ENCODE measurements around the gene ZNF425. TPM values are rescaled to one million over a fixed set of nuclear protein-coding genes. Genes with fewer than 3 reads are reported as not detected.
A peak's percentile ranks its signal among the peaks of the same experiment; 100 is the strongest.
"Not testable (repeated sequence)": the region's sequence is repeated elsewhere in the genome, so short reads cannot be mapped to it uniquely, and the experiment has no call there.

The ZNF425 gene, protein sequence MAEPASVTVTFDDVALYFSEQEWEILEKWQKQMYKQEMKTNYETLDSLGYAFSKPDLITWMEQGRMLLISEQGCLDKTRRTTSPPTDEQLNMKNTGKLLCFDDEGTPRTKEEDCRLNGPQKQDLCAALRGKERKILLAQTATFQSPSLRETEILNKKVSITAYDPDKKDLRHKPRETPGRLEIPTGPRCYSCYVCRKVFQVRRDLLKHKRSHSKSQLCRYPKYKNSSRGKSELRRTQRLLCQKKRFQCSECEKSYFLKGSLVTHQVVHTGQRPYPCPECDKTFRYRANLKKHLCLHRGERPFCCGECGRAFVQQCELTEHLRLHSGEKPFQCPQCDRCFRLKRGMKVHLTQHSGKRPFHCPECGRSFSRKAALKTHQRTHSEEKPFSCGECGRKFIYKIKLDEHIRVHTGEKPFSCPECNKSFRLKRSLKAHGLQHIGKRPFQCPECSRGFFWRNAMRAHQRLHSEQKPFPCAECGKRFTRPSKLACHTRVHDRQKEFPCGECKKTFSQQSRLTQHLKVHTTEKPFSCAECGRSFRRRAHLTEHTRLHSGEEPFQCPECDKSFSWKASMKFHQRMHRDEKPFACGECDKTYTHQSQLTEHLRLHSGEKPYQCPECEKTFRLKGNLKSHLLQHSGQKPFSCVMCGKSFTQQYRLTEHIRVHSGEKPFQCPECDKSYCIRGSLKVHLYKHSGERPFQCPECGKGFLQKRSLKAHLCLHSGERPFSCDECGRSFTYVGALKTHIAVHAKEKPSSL
- total RNA-seq = 2.4 TPM

DNA sequence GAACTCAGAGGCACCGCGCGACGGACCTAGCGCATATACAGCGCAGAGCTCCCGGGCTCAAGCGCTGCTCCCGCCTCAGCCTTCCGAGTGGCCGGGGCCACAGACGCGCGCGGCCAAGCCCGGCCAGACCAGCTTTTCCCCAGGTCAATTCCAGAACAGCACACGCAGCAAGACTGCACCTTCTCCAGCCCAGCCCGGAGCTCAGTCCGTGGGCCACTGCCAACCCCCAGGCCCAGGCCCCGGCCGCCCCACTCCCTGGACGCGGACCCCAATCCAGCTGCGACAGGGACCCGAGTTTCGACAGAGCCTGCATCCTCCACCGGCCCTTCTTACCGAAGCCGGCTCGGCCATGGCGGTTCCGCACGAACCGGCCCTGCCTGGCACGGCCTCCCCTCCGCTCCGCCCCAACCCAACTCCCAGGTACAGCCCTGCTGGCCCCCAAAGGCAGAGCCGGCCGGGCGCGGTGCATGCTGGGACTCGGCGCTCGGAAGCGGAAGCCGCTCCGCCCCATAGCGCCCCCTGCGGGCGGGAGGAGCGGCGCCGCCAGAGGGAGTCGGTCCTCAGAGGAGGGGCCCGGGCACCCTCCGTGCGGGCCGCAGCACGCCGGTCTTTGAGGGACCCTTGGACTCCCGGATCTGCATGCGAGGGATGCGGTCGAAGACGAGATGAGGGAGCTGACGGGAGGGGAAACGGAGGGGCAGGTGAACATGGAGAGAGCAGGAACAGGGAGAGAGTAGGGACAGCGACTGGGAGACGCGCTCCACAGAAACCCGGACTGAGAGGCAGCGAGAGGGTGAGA, at the start of gene ZNF425:
Gene ZNF425, minus strand, starts transcription at position 462 of the 799 bp plus-strand sequence. Its CDS starts 111 bp downstream, at position 351.
- DNase-seq = peak; percentile 89

DNA sequence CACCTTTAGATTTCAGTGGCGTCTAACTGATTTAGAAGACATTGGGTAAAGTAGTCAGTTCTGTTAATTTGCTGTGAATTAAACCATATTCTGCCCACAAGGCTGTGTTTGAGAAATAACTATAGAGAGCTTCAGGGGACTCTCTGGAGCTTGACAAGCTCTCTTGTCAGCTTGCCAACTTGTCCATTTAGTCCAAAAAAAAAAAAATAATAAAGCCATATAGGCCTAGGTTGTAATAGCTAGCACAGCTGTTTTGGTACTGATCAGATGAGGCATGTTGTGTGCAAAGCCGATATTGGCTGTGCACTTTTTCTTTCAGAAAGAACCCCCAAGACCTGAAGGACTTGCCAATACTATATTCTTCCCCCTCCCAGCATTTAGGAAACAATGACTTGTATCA, 49.0 kb upstream of the ZNF425 start:
- no peak for DNase-seq

DNA sequence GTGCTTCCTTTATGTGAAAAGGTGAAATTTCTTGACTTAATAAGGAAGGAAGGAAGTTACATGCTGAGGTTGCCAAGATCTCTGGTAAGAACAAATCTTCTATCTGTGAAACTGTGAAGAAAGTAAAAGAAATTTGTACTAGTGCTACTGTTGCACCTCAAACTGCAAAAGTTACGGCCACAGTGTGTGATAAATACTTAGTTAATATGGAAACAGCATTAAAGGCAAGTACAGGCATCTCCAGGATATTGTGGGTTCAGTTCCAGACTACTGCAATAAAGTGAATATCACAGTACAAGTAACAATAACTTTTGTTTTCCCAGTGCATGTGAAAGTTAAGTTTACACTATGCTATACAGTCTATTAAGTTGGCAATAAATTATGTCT, 46.4 kb upstream of the ZNF425 start:
- no peak for DNase-seq

DNA sequence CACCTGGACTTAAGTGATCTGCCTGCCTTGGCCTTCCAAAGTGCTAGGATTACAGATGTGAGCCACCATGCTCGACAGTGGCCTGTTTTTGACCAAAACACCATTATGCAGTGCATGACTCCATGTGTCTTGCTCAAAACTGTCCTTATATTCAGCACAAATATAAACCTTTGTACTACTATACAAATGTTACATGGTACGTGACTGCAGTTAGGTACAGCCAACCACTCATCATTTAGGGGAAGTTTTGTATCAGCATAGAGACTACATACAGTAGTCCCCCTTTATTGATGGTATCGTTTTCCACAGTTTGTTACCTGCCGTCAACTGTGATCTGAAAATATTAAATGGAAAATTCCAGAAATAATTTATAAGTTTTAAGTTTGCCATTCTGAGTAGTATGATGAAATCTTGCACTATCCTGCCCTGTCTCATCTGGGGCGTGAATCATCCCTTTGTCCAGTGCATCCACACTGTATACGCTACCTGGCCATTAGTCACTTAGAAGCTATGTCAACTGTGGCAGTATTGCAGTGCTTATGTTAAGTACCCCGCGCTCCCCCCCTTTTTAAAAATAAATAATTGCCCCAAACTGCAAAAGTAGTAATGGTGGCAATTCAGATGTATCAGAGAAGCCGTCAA, 45.9 kb upstream of the ZNF425 start:
- DNase-seq = no peak

DNA sequence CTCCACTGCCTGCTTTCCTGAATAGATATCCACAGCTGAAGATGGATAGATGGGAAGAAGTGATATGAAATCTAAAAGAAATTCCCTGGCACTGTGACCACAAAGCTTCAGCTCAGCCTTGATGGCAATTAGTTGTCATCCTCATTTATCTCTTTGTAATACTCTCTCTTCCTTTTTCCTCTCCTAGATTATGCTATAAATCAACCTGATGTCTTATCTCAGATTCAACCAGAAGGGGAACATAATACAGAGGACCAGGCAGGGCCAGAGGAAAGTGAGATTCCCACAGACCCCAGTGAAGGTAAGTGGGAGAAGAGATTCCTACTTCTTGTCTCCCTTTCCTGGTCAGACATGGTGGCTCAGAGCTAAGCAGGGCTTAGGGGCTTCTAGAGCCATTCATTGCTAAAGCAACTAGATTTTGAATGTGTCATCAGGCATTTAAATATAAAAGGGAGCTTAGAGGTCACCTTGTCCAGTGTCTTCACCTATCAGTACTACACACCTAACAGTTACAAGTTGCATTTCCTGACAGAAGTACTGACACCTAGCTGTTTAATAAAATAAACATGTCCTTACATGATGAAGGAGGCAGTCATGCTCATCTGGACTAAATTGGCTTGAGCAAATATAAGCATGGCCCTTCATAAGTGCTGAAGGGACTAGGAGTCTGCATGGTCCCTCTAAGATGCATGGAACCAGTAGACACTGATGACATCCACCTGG, 40.7 kb upstream of the ZNF425 start:
- no peak for DNase-seq

DNA sequence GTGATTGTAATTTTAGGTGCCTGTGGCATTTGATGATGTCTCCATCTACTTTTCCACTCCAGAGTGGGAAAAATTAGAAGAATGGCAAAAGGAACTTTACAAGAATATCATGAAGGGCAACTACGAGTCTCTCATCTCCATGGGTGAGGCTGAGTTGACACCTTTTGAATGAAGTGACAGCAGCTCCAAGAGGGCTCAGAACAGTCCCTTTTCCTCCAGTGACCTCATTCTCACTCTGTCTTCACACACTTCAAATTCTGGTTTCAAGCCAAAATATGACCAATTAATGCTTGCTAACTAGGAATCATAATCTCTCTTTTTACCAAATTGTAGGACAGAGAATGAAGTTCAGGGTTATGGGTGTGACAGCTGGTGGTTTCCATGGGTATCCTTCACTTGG, 40.0 kb upstream of the ZNF425 start:
- no peak for DNase-seq

DNA sequence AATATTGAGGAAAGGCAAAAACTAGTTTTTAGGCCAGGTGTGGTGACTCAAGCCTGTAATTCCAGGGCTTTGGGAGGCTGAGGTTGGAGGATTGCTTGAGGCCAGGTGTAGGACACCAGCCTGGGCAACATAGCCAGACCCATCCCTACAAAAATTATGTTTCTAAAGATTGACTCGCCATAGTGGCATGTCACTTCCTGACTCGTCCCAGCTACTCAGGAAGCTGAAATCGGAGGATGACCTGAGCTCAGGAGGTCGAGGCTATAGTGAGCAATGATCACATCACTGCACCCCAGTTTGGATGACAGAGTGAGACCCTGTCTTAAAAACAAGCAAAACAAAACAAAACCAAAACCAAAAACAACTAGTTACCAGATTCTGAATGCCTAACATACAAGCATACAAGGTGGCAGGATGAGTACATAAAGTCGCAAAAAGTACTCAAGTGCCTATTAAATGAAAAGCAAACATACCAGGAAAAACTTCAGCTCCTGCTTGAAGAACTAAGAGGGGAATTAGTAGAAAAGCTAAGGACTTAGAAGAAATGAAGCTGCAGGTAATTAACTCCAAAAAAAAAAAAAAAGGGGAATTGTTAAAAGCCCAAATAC, 35.2 kb upstream of the ZNF425 start:
- no peak for DNase-seq

GRCh38 chr7:149156898-149157297, 30.8 kb upstream of the ZNF425 start:
- DNase-seq = no peak

GRCh38 chr7:149154056-149154455, 27.9 kb upstream of the ZNF425 start:
- no peak for DNase-seq

DNA sequence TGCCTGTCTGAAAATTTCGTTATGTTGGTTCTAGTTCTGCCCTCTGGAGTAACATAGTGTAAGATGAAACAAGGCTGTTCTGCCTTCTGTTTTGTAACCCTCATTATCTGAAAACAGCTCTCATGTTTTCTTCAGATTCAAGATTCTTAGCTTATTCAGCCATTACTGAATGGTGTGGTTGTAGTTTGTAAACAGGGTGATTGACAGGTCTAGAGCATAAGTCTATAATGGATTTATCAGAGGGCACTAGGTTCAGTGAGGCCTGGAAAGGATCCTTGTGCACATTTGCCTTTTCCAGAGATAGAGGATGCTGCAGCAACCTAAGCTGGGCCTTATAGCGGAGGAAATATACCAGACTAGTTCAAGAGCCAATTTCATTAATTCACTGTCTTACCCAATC, 27.2 kb upstream of the ZNF425 start:
- no peak for DNase-seq

DNA sequence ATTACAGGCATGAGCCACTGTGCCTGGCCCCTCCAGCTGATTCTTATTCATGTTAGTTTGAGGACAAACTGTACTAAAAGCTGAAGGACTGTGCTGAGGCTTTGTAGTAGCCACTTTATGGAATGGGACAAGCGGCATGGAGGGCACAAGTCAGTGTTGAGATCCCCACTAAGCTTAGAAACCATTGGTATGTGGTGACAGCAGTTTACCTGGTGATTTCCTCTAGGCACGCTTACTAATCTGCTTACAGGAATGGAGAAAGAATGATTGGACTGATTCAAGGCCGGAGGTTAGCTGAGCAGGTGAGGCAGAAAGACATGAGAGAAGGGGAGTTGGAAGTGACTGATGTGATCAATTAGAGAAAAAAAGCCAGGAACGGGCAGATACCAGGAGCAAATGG, 24.9 kb upstream of the ZNF425 start:
- DNase-seq = no peak

DNA sequence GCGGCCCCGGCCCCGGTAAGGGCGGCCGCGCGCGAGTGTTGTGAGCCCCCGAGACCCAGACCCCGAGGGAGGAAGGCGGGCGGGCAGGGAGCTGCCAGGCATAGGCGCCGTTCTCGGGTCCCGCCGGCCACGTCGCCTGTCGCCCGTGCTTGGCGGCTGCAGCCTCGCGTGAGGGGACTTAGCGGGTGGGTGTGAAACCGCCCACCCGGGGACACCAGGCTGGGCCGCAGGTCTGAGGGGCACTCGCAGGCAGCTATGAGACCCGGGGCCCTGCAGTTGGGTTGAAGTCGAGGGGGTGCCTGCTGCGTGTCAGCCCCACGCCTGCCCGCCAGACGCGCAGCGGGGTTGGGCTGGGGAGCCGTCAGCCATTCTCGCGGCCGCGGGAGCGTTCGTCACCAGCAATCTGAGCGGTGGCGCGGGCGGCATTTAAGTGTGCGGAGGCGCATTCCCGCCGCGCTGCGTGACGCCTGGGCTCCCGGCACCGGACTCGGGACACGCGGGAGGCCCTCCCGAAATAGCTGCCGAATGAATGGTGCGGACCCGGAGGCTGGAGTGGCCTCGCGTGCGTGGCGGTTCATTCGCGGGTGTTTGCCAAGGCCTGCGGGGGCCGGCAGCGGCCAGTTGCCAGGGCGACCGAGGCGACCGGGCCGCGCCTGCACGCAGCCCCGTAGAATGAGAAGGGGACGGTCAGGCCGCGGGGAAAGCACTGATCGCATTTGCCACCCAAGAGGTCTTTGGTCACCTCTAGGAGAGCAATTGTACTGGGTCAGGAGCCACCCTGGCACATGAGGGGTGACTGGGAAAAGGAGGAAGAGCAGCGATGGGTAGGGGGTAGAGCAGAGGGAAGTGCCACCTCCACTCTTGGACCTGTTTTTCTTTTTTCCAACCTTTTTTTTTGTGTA, 21.9 kb upstream of the ZNF425 start:
- DNase-seq = no peak

DNA sequence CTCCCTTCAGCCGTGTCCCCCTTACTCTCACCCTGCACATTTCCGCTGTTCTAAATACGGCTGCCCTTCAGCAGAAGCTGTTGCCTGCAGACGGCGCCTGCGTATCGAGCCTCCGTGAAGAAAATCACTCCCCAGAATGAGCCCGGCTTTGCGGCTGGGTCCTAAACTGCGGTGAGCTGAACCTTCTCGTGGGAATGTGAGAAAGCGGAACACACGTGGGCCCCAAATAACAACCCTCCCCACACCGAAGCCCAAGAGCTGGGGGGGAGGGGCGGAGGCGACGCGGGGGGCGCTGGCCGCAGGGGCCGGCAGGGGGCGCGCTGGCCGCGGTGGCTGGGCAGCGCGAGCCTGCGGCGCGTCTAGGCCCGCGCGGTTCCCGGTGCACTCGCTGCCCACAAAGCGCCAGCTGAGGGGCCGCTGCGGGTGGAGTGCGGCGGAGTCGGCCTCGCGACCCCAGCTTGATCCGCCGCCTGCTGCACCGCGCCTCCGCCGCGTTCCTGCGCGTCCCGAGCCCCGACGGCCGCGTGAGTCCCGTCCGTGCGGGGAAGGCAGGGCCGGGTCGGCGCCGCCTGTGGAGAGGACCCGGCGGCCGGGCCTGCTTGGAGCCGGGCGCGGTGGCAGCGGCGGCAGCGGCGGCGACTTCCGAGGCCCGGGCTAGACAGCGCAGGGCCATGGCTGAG, 21.1 kb upstream of the ZNF425 start, which contains the start of gene ZNF398:
Gene ZNF398, plus strand, starts transcription at position 382 of the 680 bp plus-strand sequence. Its CDS starts 290 bp downstream, at position 672.
- DNase-seq = peak; percentile 60

DNA sequence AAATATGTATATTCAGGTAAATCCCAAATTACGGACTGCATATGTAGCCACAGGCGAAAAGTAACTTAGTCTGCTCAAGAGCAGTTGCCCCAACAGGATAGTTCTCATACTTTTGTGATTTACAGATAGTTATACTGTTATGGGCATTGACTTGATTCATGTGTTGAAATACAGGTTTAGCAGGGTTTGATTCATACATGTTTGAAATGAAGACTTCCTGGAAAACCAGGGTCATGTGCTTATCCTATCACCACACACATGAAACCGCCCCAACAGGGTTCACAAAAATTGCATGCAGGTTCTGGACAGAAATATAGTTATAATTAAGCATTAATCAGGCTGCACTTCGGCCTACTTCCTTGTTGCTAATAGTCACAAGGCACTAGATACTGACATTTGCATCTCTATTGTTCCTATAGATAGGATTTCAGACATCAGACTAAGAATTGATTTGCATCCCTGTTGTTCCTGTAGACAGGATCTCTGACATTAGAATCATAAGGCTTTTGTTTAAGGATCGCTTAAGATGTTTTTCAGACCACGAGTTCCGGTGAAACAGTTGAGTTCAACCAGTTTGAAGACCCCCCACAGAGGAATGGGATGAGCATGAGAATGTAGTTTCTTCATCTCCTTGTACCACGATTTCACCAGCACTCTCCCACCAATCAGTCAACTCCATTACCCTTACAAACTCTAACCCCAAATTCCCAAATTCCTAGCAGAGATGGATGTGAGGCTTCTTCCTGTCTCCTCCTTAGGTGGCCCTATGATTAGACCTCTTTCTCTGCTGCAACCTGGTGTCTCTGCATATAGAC, 19.1 kb upstream of the ZNF425 start:
- peak; percentile 4 for DNase-seq

DNA sequence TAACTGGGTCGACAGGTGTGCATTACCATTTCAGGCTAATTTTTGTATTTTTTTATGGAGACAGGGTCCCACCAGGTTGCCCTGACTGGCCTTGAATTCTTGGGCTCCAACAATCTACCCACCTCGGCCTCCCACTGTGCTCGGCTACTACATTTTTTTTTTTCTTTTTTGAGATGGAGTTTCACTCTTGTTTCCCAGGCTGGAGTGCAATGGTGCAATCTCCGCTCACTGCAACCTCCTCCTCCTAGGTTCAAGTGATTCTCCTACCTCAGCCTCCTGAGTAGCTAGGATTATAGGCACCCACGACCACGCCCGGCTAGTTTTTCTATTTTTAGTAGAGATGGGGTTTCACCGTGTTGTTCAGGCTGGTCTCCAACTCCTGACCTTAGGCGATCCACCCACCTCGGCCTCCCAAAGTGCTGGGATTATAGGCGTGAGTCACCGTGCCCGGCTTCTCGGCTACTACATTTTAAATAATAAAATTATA, 18.4 kb upstream of the ZNF425 start:
- DNase-seq = not testable (repeated sequence)

DNA sequence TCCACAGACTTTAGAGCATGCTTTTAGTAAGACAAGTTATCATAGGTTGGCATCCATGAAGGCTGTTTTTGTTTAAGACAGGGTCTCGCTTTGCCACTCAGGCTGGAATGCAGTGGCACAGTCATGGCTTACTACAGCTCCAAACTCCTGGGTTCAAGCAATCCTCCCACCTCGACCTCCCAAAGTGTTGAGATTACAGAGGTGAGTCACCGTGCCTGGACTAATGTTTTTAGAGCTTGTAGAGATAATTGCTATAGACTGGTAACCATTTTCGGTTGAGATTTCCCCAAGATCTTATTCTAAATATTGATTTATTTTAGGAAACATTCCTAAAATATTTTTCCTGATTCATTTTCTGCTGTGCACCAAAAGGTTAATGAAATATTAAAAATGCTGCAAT, 15.8 kb upstream of the ZNF425 start:
- DNase-seq = no peak

DNA sequence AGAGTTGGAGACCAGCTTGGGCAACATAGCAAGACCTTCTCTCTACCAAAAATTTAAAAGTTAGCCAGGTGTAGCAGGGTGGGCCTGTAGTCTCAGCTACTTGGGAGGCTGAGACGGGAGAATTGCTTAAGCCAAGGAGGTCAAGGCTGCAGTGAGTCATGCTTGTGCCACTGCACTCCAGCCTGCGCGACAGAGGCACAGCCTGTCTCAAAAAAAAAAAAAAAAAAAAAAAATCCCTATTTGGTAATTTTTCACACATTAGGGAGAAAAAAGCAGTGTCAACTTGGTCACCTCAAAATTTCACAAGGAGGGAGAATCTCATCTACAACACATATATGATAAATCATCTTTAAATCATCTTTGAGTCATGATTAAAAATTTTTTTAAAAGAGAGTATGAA, 14.7 kb upstream of the ZNF425 start:
- DNase-seq = no peak

DNA sequence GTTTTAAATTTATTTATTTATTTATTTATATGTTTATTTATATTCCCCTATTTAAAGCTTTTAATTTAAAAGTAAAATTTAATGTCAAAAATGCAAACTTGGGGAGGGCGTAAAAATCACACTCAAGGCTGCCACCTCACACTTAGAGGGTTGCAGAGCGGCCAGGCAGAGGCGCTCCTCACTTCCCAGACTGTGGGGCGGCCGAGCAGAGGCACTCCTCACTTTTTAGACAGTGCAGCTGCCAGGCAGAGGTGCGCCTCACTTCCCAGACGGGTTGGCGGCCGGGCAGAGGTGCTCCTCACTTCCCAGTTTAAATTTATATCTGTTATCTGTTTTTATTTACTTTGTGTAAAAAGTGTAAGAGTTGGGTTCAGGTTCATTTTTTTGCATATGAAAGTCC, 10.0 kb upstream of the ZNF425 start:
- no peak for DNase-seq
